Aorta (tissue), 5 donors: ENCODE results near the gene MSS51. TPM values are rescaled to one million over a fixed set of nuclear protein-coding genes. Genes with fewer than 3 reads are reported as not detected.

Experiments used
- ATAC-seq: fragments of 200-7000 bp; cut with Tn5 transposase; one replicate; pipeline ENCODE4 v1.9.1; 2022; ENCODE audit warnings: moderate library complexity; ENCODE audit not compliant: low FRiP score
- DNase-seq, 2 donors: peaks; one replicate each; pipeline ENCODE4 v3.0.0-alpha.2; 2020
- H3K27ac ChIP-seq, 2 donors: one replicate each; pipeline ENCODE4 v1.5.1; 2013; ENCODE audit warnings: low read length in 2 of 2, mild to moderate bottlenecking in 2 of 2, moderate library complexity in 2 of 2, control low read depth in 1 of 2, inconsistent platforms in 1 of 2, low read depth in 1 of 2
- H3K27me3 ChIP-seq, 2 donors: one replicate each; pipeline ENCODE4 v1.6.1; 2013; ENCODE audit warnings: control low read depth in 1 of 2, low read length in 1 of 2, mild to moderate bottlenecking in 1 of 2, moderate library complexity in 1 of 2; ENCODE audit not compliant: insufficient read depth in 2 of 2, control insufficient read depth in 1 of 2
- H3K36me3 ChIP-seq, 2 donors: one replicate each; pipeline ENCODE4 v1.6.1; 2013; ENCODE audit warnings: control low read depth in 1 of 2, low read length in 1 of 2, mild to moderate bottlenecking in 1 of 2; ENCODE audit not compliant: insufficient read depth in 2 of 2, control insufficient read depth in 1 of 2
- H3K4me1 ChIP-seq, 2 donors: one replicate each; pipeline ENCODE4 v1.6.1; 2013; ENCODE audit warnings: low read length in 2 of 2, control low read depth in 1 of 2, mild to moderate bottlenecking in 1 of 2, moderate library complexity in 1 of 2; ENCODE audit not compliant: insufficient read depth in 2 of 2, control insufficient read depth in 1 of 2
- H3K4me3 ChIP-seq, 2 donors: one replicate each; pipeline ENCODE4 v1.5.1; 2013; ENCODE audit warnings: low read length in 2 of 2, control low read depth in 1 of 2, mild to moderate bottlenecking in 1 of 2
- H3K9me3 ChIP-seq: one replicate; pipeline ENCODE4 v1.6.1; 2013; ENCODE audit warnings: mild to moderate bottlenecking, low read length; ENCODE audit not compliant: control insufficient read depth
- WGBS, 2 donors: extraction: QIAGEN DNeasy Blood & Tissue Kit; methylation state at CpG; one replicate each; pipeline ENCODE4 v1.1.7; 2013; 5-methylcytosine and 5-hydroxymethylcytosine counted together
- intact Hi-C, 2 donors: fragments of 100-400 bp; cut with DNase I; formaldehyde crosslinking; loops; one replicate each; pipeline versions ENCODE4 v1.14.2 to v1.15.0; 2022
- polyA plus RNA-seq, 2 donors: library from polyadenylated mRNA; stranded (reverse); fragments of 200-250 nt; gene quantifications; one replicate each; pipeline ENCODE4 v1.2.3, GENCODE V29; 2013
- total RNA-seq, 2 donors: library from RNA; stranded (reverse); fragmentation: NEBNext Ultra II Directional; extraction: Animal tissue kit (Norgen Biotek cat#: 25700); gene quantifications; one replicate each; pipeline ENCODE4 v1.2.1, GENCODE V29; 2021
- donor health status: healthy with polysubstance abuse.
- donor health status: Bipolar disorder and iron deficiency.
- donor health status: DM: no; HTN: no; CAD: no.
- donor health status: DM: no; HTN: no; CAD: no.
- donor health status: DM: yes; HTN: yes; CAD: no.

MSS51 gene
- total and polyA plus RNA-seq, 4 donors, result 1.7 to 6.3 (median 2.3) TPM

DNA sequence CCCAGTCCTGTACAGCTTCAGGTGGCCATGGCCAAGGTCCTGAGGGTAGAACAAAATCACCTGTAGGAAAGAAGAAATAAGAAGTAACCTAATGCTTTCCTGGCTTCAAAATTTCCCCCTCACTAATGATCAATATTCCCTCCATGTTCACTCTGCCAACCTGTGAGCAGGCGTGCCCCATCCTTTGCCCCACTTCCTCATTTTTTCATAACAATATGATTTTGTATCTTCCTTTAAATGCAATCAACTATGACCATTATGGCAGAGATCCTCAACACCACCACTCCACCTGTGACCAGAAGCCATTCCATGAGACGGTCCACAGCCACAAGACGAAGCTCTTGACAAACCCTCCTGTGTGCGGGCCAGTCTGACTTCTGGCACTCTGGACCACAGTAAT lies 7.0 kb downstream of the MSS51 start:
- DNase-seq (no peak), ATAC-seq (no peak)
- WGBS, 2 donors, result 98 to 99% methylated on average over 4 of the region's 4 CpGs
- peaks cover 5 to 12% of the 10 kb centered on the region in 2 donors for H3K36me3 ChIP-seq
- no peak overlapping the region for H3K27ac ChIP-seq
- no peaks in the 10 kb centered on the region for H3K4me1 ChIP-seq
- no peaks in the 10 kb centered on the region for H3K9me3 ChIP-seq
- H3K27me3 ChIP-seq, result no peaks in the 10 kb centered on the region
- no peak overlapping the region for H3K4me3 ChIP-seq
- intact Hi-C loops, result no loop called here

- intact Hi-C loops, result no loop called here
- peaks cover 5 to 12% of the 10 kb centered on the region in 2 donors for H3K36me3 ChIP-seq
- no peaks in the 10 kb centered on the region for H3K27me3 ChIP-seq
- DNase-seq (no peak), ATAC-seq (no peak)
- H3K27ac ChIP-seq, result no peak overlapping the region
- H3K4me3 ChIP-seq, result no peak overlapping the region
- WGBS, 2 donors, result 89 to 91% methylated on average over 3 of the region's 3 CpGs
- H3K4me1 ChIP-seq, result no peaks in the 10 kb centered on the region
- no peaks in the 10 kb centered on the region for H3K9me3 ChIP-seq
Observed at GRCh38 chr10:73424478-73424877, 8.9 kb downstream of the MSS51 start.

- ATAC-seq (no peak), DNase-seq (no peak)
- no peaks in the 10 kb centered on the region for H3K27me3 ChIP-seq
- intact Hi-C loops, result no loop called here
- no peak overlapping the region for H3K4me3 ChIP-seq
- no peaks in the 10 kb centered on the region for H3K4me1 ChIP-seq
- peaks cover 5 to 12% of the 10 kb centered on the region in 2 donors for H3K36me3 ChIP-seq
- H3K27ac ChIP-seq, result no peak overlapping the region
- no peaks in the 10 kb centered on the region for H3K9me3 ChIP-seq
Observed at GRCh38 chr10:73423309-73423708, 10.1 kb downstream of the MSS51 start.

DNA sequence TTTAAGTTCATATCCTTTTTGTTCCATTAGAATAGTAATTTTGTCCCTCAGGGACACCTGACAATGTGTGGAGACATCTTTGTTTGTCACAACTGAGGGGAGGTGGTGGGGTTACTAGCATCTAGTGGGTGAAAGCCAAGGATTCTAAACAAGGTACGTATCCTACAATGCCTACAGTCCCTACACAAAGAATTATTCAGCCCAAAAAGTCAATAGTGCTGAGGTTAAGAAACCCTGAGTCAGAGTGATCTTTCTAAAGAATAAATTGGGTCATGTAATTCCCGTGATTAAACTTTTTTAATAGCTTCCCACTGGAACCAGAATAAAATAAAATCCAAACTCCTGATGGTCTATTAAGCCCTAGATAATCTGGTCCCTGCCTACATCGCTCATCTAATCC lies 16.8 kb downstream of the MSS51 start:
- intact Hi-C loops, result no loop called here
- Histone ChIP-seq H3K27ac (no peak overlapping the region), H3K4me1 (no peaks in the 10 kb centered on the region), H3K36me3 (no peaks in the 10 kb centered on the region), H3K27me3 (no peaks in the 10 kb centered on the region), H3K9me3 (no peaks in the 10 kb centered on the region), H3K4me3 (no peak overlapping the region)
- ATAC-seq (no peak), DNase-seq (no peak)
- 88 to 92% methylated on average over 3 of the region's 3 CpGs for WGBS, 2 donors

- intact Hi-C loops, result no loop called here
Observed at GRCh38 chr10:73414230-73414945, 19.0 kb downstream of the MSS51 start.

GRCh38 chr10:73413528-73414229 lies 19.7 kb downstream of the MSS51 start, which contains the start of gene ANXA7:
Gene ANXA7 (minus strand): TSS chr10:73414058. CDS start chr10:73400856, 13,202 bp downstream.
- peak within 1 kb of the TSS; percentile 60 to 81 for H3K4me3 ChIP-seq
- 0% methylated on average over 54 to 62 of the region's 62 CpGs for WGBS, 2 donors
- H3K4me1 ChIP-seq, result no peaks in the 10 kb centered on the region
- ATAC-seq (peak; percentile 100), DNase-seq (peak; percentile 96 to 98)
- no peaks in the 10 kb centered on the region for H3K36me3 ChIP-seq
- H3K27ac ChIP-seq, result peak within 1 kb of the TSS; percentile 47 to 91
- no peaks in the 10 kb centered on the region for H3K27me3 ChIP-seq
- no peaks in the 10 kb centered on the region for H3K9me3 ChIP-seq
- intact Hi-C loops, result no loop called here

More at GRCh38 chr10:73414230-73414945, 19.0 kb downstream of the MSS51 start:
- H3K4me1 ChIP-seq, result no peaks in the 10 kb centered on the region
- no peak overlapping the region for H3K27ac ChIP-seq
- H3K27me3 ChIP-seq, result no peaks in the 10 kb centered on the region
- no peak for DNase-seq
- no peaks in the 10 kb centered on the region for H3K36me3 ChIP-seq
- no peaks in the 10 kb centered on the region for H3K9me3 ChIP-seq
- WGBS, 2 donors, result 6 to 7% methylated on average over 17 of the region's 17 CpGs
- peak; percentile 60 for ATAC-seq
- H3K4me3 ChIP-seq, result peak overlapping the region; percentile 19 to 60

DNA sequence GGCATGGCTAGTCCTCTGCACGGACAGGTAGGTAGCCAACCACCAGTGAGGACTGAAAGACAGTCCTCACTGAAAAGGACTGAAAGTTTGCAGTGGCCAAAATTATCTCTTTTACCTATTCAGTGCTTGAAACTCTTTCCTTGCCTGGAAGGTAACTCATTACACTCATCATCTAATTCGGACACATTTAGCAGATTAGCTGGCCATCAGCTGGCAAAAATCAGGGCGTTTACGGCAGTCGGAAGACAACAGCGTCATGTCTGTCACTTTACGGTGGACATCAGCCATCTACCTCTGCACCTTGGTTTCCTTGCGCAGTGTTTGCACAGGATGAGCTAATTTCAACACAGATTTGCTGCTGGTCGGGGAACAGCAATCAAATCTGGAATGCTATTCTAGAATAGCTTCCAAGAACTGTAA lies 20.2 kb downstream of the MSS51 start:
- no peaks in the 10 kb centered on the region for H3K4me1 ChIP-seq
- peak overlapping the region; percentile 60 to 81 for H3K4me3 ChIP-seq
- H3K9me3 ChIP-seq, result no peaks in the 10 kb centered on the region
- intact Hi-C loops, result no loop called here
- WGBS, 2 donors, result 0 to 1% methylated on average over 9 of the region's 9 CpGs
- peak overlapping the region in 1 of 2 donors; percentile 91 for H3K27ac ChIP-seq
- H3K27me3 ChIP-seq, result no peaks in the 10 kb centered on the region
- DNase-seq (no peak), ATAC-seq (peak; percentile 46)
- H3K36me3 ChIP-seq, result no peaks in the 10 kb centered on the region

DNA sequence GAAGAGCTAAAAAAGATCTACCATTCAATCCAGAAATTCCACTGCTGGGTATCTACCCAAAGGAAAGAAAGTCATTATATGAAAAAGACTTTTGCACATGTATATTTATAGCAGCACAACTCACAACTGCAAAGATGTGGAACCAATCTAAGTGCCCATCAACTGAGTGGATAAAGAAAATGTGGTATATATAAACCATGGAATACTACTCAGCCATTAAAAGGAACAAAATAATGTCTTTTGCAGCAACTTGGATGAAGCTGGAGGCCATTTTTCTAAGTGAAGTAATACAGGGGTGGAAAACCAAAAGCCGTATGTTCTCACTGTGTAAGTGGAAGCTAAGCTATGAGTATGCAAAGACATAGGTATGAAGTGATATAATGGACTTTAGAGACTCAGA lies 22.5 kb downstream of the MSS51 start:
- Histone ChIP-seq H3K27ac (no peak overlapping the region), H3K27me3 (no peaks in the 10 kb centered on the region), H3K4me1 (no peaks in the 10 kb centered on the region), H3K9me3 (no peaks in the 10 kb centered on the region), H3K4me3 (no peak overlapping the region), H3K36me3 (peaks cover 0 to 2% of the 10 kb centered on the region in 2 donors)
- DNase-seq (no peak), ATAC-seq (no peak)
- intact Hi-C loops, result no loop called here
- WGBS, 2 donors, result 98% methylated on average over 1 of the region's 1 CpG
